OCI-LY7 (cell line): ENCODE results near the gene APEX1. TPM values are rescaled to one million over a fixed set of nuclear protein-coding genes. Genes with fewer than 3 reads are reported as not detected.
A peak's percentile ranks its signal among the peaks of the same experiment; 100 is the strongest.

Experiments
- BruUV-seq: library from RNA; stranded (reverse); fragments of 400-500 nt; replicated peaks from 2 replicates; lab custom pipeline; 2021; lab: Mats Ljungman, UMichigan
- CTCF ChIA-PET: fragments of 300-600 bp; sonication (Branson Sonifier 250); formaldehyde crosslinking; loops from one replicate; lab custom pipeline; 2022; ENCODE audit warnings: antibody characterized with exemption; ENCODE audit not compliant: unreplicated experiment; lab: Charles Lee
- POLR2A ChIA-PET: fragments of 300-600 bp; sonication (Branson Sonifier 250); formaldehyde crosslinking; loops from one replicate; lab custom pipeline; 2022; ENCODE audit warnings: antibody characterized with exemption; lab: Charles Lee
- DNase-seq: peaks from one replicate; pipeline ENCODE4 v3.0.0-alpha.2; 2015; ENCODE audit warnings: low spot score
- H2AFZ ChIP-seq: fragments of 200-600 bp; sonication (generic), shearing (Covaris generic); 2 replicates; pipeline ENCODE4 v1.6.1; 2014; ENCODE audit warnings: mild to moderate bottlenecking, antibody characterized with exemption, low read length, moderate library complexity
- H3K27ac ChIP-seq: fragments of 200-600 bp; sonication (generic); 2 replicates; pipeline ENCODE4 v1.5.1; 2014; ENCODE audit warnings: mixed run types, low read depth, mild to moderate bottlenecking, moderate library complexity, low read length, inconsistent platforms; ENCODE audit not compliant: poor library complexity, severe bottlenecking
- H3K36me3 ChIP-seq: fragments of 200-600 bp; sonication (generic); 2 replicates; pipeline ENCODE4 v1.6.1; 2014; ENCODE audit warnings: mild to moderate bottlenecking, antibody characterized with exemption, low read length, moderate library complexity, mixed read lengths; ENCODE audit not compliant: insufficient read depth
- H3K4me1 ChIP-seq: fragments of 200-600 bp; sonication (generic); 2 replicates; pipeline ENCODE4 v1.5.1; 2014; ENCODE audit warnings: mild to moderate bottlenecking, low read length; ENCODE audit not compliant: insufficient read depth, poor library complexity, severe bottlenecking
- H3K4me2 ChIP-seq: fragments of 200-600 bp; sonication (generic); 2 replicates; pipeline ENCODE4 v1.6.1; 2014; ENCODE audit warnings: mild to moderate bottlenecking, low read length
- H3K4me3 ChIP-seq: fragments of 200-600 bp; sonication (generic); 2 replicates; pipeline ENCODE4 v1.5.1; 2014; ENCODE audit warnings: mild to moderate bottlenecking, low read depth, low read length; ENCODE audit not compliant: poor library complexity, severe bottlenecking
- H3K79me2 ChIP-seq: fragments of 200-600 bp; sonication (generic); 2 replicates; pipeline ENCODE4 v1.6.1; 2016; ENCODE audit warnings: low read depth, mild to moderate bottlenecking, low read length, moderate library complexity, mixed read lengths; ENCODE audit not compliant: insufficient read depth
- H3K9me2 ChIP-seq: fragments of 200-600 bp; sonication (generic); 2 replicates; pipeline ENCODE4 v1.6.1; 2016; ENCODE audit warnings: mild to moderate bottlenecking, low read length, mixed read lengths; ENCODE audit not compliant: insufficient read depth
- H3K9me3 ChIP-seq: fragments of 200-600 bp; sonication (generic); 2 replicates; pipeline ENCODE4 v1.6.1; 2014; ENCODE audit warnings: mild to moderate bottlenecking, mixed run types, low read length, mixed read lengths
- H4K20me1 ChIP-seq: fragments of 200-600 bp; sonication (generic); 2 replicates; pipeline ENCODE4 v1.6.1; 2014; ENCODE audit warnings: mild to moderate bottlenecking, antibody characterized with exemption, low read length, moderate library complexity, mixed read lengths; ENCODE audit not compliant: insufficient read depth
- CTCF ChIP-seq: fragments of 200-600 bp; sonication (generic); conservative IDR thresholded peaks from 2 replicates; pipeline ENCODE4 v1.5.1; 2014; ENCODE audit warnings: mild to moderate bottlenecking, antibody characterized with exemption, low read length, moderate library complexity, mixed read lengths
- EZH2phosphoT487 ChIP-seq: fragments of 200-600 bp; sonication (generic); IDR thresholded peaks from 2 replicates; pipeline ENCODE4 v1.6.1; 2018; ENCODE audit warnings: low read depth, borderline replicate concordance, mild to moderate bottlenecking, mixed run types, antibody characterized with exemption, low read length, moderate library complexity, mixed read lengths
- intact Hi-C: fragments of 100-400 bp; cut with micrococcal nuclease; formaldehyde crosslinking; loops from one replicate; pipeline ENCODE4 v1.10.0; 2022; ENCODE audit not compliant: unreplicated experiment
- total RNA-seq, 2 experiments: library from RNA; depleted of rRNA in 1 of 2; stranded (reverse); fragments of >200 nt in 1 of 2; shearing (Covaris generic) in 1 of 2; gene quantifications; 2 replicates each; pipeline ENCODE4 v1.2.3, GENCODE V29; 2014 to 2022

APEX1 gene
- total RNA-seq, 2 experiments from 2014 or later = 117 to 203 TPM

- DNase-seq = peak; percentile 31
- Histone ChIP-seq H3K27ac (no peak overlapping the region), H3K36me3 (no peaks in the 10 kb centered on the region), H4K20me1 (no peaks in the 10 kb centered on the region), H3K79me2 (no peaks in the 10 kb centered on the region; the same call in 1 of the 2 replicates), H3K4me1 (peaks cover 37% of the 10 kb centered on the region), H3K9me2 (no peaks in the 10 kb centered on the region), H2AFZ (peak overlapping the region; percentile 77), H3K4me2 (peak overlapping the region; percentile 79), H3K4me3 (peak overlapping the region; percentile 77), H3K9me3 (no peaks in the 10 kb centered on the region)
- intact Hi-C loops = loop anchor here (1.0 to 2.0 kb wide), 5 partner anchors 47 to 195 kb away; partner anchors contain the start of genes PARP2, PIP4P1 and PNP
- POLR2A ChIA-PET = interaction anchor here (0.6 to 3.6 kb wide), 15 partner anchors 10 to 206 kb away, joined by 3 to 20 read pairs (median 4); partner anchors contain the start of genes APEX1, OSGEP, PARP2 and PIP4P1
- CTCF ChIA-PET = interaction anchor here (0.9 kb wide), 1 partner anchor 9 kb away, joined by 3 read pairs; no protein-coding TSS in a partner anchor
- no peak for TF ChIP-seq CTCF
- no peak for TF ChIP-seq EZH2phosphoT487
- no TSS peak for BruUV-seq
Measured at GRCh38 chr14:20413744-20414082, 41.3 kb upstream of the APEX1 start.

DNA sequence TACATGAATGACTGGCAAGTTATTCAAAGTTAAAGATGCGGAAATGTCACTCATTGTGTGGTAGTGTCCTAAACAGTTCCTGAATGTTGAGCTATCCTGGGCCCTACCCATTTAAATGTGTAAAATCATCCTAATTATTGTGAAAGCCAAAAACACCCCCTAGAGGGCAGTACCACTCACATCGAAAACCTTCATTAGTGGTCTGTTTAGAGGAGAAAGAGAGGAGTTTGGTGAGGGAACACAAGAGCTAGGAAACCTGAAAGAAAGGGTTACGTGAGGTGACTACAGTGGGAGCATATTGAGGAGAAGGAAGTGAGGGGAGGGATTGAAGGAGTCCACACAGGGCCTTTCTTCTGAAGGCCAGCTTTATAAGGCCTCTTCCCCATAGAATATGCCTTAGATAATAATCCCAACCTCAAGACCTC, 39.2 kb upstream of the APEX1 start:
- H3K4me3 ChIP-seq = no peak overlapping the region
- ChIA-PET CTCF (interaction anchor here (0.6 to 1.4 kb wide), 10 partner anchors 9 to 121 kb away, joined by 3 to 8 read pairs (median 4); partner anchors contain the start of genes APEX1, KLHL33, PARP2 and PIP4P1), POLR2A (interaction anchor here (0.7 to 3.6 kb wide), 18 partner anchors 8 to 88 kb away, joined by 3 to 20 read pairs (median 5); partner anchors contain the start of genes APEX1, CCNB1IP1, OSGEP and PARP2)
- peak; percentile 94 for TF ChIP-seq CTCF
- no peak for TF ChIP-seq EZH2phosphoT487
- peak overlapping the region; percentile 36 for H3K4me2 ChIP-seq
- H2AFZ ChIP-seq = peak overlapping the region; percentile 96
- H3K79me2 ChIP-seq = no peaks in the 10 kb centered on the region; the same call in 1 of the 2 replicates
- H3K4me1 ChIP-seq = peaks cover 42% of the 10 kb centered on the region
- no peak overlapping the region for H3K27ac ChIP-seq
- H4K20me1 ChIP-seq = no peaks in the 10 kb centered on the region
- intact Hi-C loops = loop anchor here (1.0 to 5.0 kb wide), 2 partner anchors 40 to 267 kb away; partner anchors contain the start of genes APEX1 and RNASE4
- H3K9me3 ChIP-seq = no peaks in the 10 kb centered on the region
- no peaks in the 10 kb centered on the region for H3K36me3 ChIP-seq
- H3K9me2 ChIP-seq = no peaks in the 10 kb centered on the region
- no TSS peak for BruUV-seq
- peak; percentile 84 for DNase-seq

- no peak overlapping the region for H3K27ac ChIP-seq
- no peaks in the 10 kb centered on the region; the same call in 1 of the 2 replicates for H3K79me2 ChIP-seq
- peak overlapping the region; percentile 96 for H2AFZ ChIP-seq
- TF ChIP-seq EZH2phosphoT487 (no peak), CTCF (no peak)
- intact Hi-C loops = loop anchor here (5.0 kb wide), 1 partner anchor 266 kb away; the partner anchor contains the start of gene RNASE4
- H3K4me3 ChIP-seq = no peak overlapping the region
- no peak for DNase-seq
- ChIA-PET POLR2A (interaction anchor here (0.7 to 3.6 kb wide), 15 partner anchors 9 to 89 kb away, joined by 3 to 20 read pairs (median 5); partner anchors contain the start of genes APEX1, CCNB1IP1, OSGEP and PARP2), CTCF (interaction anchor here (0.7 to 1.4 kb wide), 8 partner anchors 8 to 86 kb away, joined by 3 to 8 read pairs (median 6); partner anchors contain the start of genes APEX1, KLHL33, PARP2 and PIP4P1)
- no peaks in the 10 kb centered on the region for H3K36me3 ChIP-seq
- BruUV-seq = no TSS peak
- no peaks in the 10 kb centered on the region for H4K20me1 ChIP-seq
- H3K9me3 ChIP-seq = no peaks in the 10 kb centered on the region
- H3K4me1 ChIP-seq = peaks cover 44% of the 10 kb centered on the region
- H3K9me2 ChIP-seq = no peaks in the 10 kb centered on the region
- peak overlapping the region; percentile 36 for H3K4me2 ChIP-seq
Measured at GRCh38 chr14:20416223-20416622, 38.8 kb upstream of the APEX1 start.
